Adrenal gland (tissue), 5 donors: ENCODE data around the gene GIGYF2.
A peak's percentile ranks its signal among the peaks of the same experiment; 100 is the strongest.

Experiments used
- CTCF ChIP-seq, 6 experiments: fragments of 450-650 bp in 4 of 6; fragments of 200-600 bp in 2 of 6; sonication (generic) in 1 of 6; IDR thresholded peaks; 1 replicate in 5 of 6; 2 replicates in 1 of 6; pipeline versions ENCODE4 v1.5.1 to v1.8.0; 2016 to 2021; ENCODE audit warnings: antibody characterized with exemption in 6 of 6, mild to moderate bottlenecking in 2 of 6, moderate library complexity in 1 of 6
- POLR2A ChIP-seq, 2 donors: fragments of 450-650 bp; IDR thresholded peaks; one replicate each; pipeline ENCODE4 v1.6.1; 2017; ENCODE audit warnings: antibody characterized with exemption in 2 of 2, mild to moderate bottlenecking in 2 of 2, moderate library complexity in 1 of 2
- donor health status: DM: no; HTN: no; CAD: no.

- TF ChIP-seq CTCF (IDR thresholded peaks at IDR 0.05) (no peak), POLR2A (IDR thresholded peaks at IDR 0.05) (peak in 1 of 2 donors; percentile 27)
These were observed 203.9 kb downstream of the GIGYF2 start for GRCh38 chr2:232900811-232901735.
